ENCODE measurements around the gene ULK3.

GRCh38 chr15:74884428-74885223, 41.7 kb upstream of the ULK3 start:
- TF ChIP-seq CTCF (IDR thresholded peaks at IDR 0.05) = no peak
- no peak for TF ChIP-seq POLR2A (IDR thresholded peaks at IDR 0.05)

Measured in vagina (tissue), 2 donors.